Regular cardiac myocyte (primary cell): ENCODE results near the gene TRPC4. TPM values are rescaled to one million over a fixed set of nuclear protein-coding genes. Genes with fewer than 3 reads are reported as not detected.

Experiments
- total RNA-seq: library from RNA; depleted of rRNA; stranded (reverse); fragments of >200 nt; gene quantifications from 2 replicates; pipeline ENCODE4 v1.2.3, GENCODE V29; 2014

Gene TRPC4
- total RNA-seq = 27.0 and 59.2 TPM in 2 replicates

DNA sequence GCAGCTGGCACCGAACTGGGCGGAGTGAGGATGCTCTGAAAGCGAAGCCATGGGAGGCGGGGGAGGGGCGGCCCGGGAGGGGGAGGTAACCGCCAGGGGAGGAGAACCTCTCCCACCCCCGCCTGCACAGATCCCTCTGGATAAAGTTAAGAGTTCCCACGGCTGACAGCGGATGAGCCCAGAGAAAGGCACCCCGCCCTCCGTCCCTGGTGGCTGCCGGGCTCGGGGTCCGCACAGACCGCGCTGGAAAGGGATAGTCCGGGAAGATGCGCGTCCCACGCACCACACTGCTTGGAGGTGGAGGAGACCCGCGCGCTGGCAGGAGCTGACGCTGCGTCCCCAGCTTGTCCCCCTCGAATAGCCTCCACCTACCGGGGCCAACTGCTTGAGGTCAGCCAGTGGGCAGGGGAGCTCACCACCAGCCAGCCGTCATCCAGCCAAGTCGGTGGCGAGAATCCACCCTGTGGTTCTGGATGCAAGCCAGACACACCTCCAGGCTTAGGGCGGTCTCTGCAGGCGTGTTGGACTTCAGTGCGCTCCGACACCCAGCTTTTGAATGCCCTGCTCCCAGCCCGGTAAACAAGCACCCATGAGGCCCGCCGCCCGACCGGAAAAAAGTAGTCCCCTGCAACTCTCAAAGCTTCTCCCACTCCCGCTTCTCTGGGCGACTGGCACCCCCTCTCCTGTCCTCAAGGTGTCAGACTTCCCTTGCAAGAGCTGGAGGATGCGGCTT is at the start of gene TRPC4:
TSS of gene TRPC4 (minus strand) at position 17 of the 733 bp plus-strand sequence. CDS start 86,439 bp downstream, outside the sequence.

DNA sequence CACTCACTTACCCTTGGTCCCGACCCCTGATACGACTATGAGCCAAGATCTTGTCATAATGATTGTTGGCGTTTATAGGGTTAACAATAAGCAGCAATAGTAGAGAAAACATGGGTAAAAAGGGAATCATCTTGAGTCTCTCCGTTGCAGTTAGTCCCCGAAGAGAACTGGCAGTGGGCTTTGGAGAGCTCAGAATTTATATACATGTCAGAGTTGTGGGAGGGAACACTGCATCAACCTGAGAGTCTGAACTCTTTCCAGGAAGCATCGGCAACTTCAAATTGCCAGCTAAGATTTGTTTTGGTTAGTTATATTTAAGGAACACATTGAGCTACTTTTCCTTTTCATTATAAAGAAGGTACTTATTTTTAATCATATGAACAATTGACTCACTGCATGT is 271.0 kb downstream of the TRPC4 start, which contains the start of gene POSTN:
TSS of gene POSTN (minus strand) at position 172 of the 400 bp plus-strand sequence. CDS start at position 130, 42 bp downstream.

